NB4 (cell line): ENCODE data around the gene PDGFC.

Experiments used
- DNase-seq: peaks from one replicate; pipeline ENCODE4 v3.0.0; 2010; ENCODE audit warnings: low read depth
- H3K4me3 ChIP-seq: one replicate; pipeline ENCODE4 v1.5.1; 2011; ENCODE audit warnings: mild to moderate bottlenecking, low read depth, low read length, moderate library complexity
- CTCF ChIP-seq: IDR thresholded peaks from one replicate; pipeline ENCODE4 v1.5.1; 2012; ENCODE audit warnings: low read depth, low read length
- MAX ChIP-seq: IDR thresholded peaks from 2 replicates; pipeline ENCODE4 v1.6.1; 2011; ENCODE audit warnings: low read depth, low read length
- MYC ChIP-seq: IDR thresholded peaks from 2 replicates; pipeline ENCODE4 v1.6.1; 2011; ENCODE audit warnings: low read depth, low read length
- POLR2A ChIP-seq: IDR thresholded peaks from 2 replicates; pipeline ENCODE4 v1.6.1; 2011; ENCODE audit warnings: mild to moderate bottlenecking; ENCODE audit not compliant: insufficient read length; ENCODE audit errors: extremely low read depth

PDGFC gene

GRCh38 chr4:156894234-156894633 is 77.4 kb downstream of the PDGFC start:
- no peak overlapping the region for H3K4me3 ChIP-seq

GRCh38 chr4:156892805-156893204 is 78.8 kb downstream of the PDGFC start:
- H3K4me3 ChIP-seq: no peak overlapping the region
- DNase-seq: no peak
- TF ChIP-seq MYC: no peak
- TF ChIP-seq POLR2A: no peak
- no peak for TF ChIP-seq CTCF
- no peak for TF ChIP-seq MAX

More at GRCh38 chr4:156894234-156894633, 77.4 kb downstream of the PDGFC start:
- no peak for DNase-seq
- no peak for TF ChIP-seq MAX
- TF ChIP-seq CTCF: no peak
- no peak for TF ChIP-seq MYC
- TF ChIP-seq POLR2A: no peak

- no peak overlapping the region for H3K4me3 ChIP-seq
- DNase-seq: no peak
These were observed 81.7 kb downstream of the PDGFC start for GRCh38 chr4:156889616-156890594.

GRCh38 chr4:156888762-156889161 is 82.8 kb downstream of the PDGFC start:
- DNase-seq: no peak
- no peak overlapping the region for H3K4me3 ChIP-seq
- TF ChIP-seq MYC: no peak
- no peak for TF ChIP-seq MAX
- no peak for TF ChIP-seq POLR2A
- no peak for TF ChIP-seq CTCF

More at GRCh38 chr4:156889616-156890594, 81.7 kb downstream of the PDGFC start:
- no peak for TF ChIP-seq CTCF
- no peak for TF ChIP-seq POLR2A
- TF ChIP-seq MYC: no peak
- no peak for TF ChIP-seq MAX

GRCh38 chr4:156886481-156886880 is 85.1 kb downstream of the PDGFC start:
- TF ChIP-seq MAX (no peak), CTCF (no peak), MYC (no peak), POLR2A (no peak)
- no peak overlapping the region for H3K4me3 ChIP-seq
- DNase-seq: no peak
